ENCODE data around the gene TBC1D8. TPM values are rescaled to one million over a fixed set of nuclear protein-coding genes. Genes with fewer than 3 reads are reported as not detected.

Gene TBC1D8
- total and polyA plus RNA-seq, 2 of the 8 experiments (the other 6 are each of a cell fraction or from before 2014, with no cell fraction given) = 20.8 to 21.8 TPM

GRCh38 chr2:101026253-101026701 is 124.9 kb downstream of the TBC1D8 start:
- no peaks in the 10 kb centered on the region for H3K23me2 ChIP-seq (ENCODE audit: low read depth, low read length)
- POLR2A ChIA-PET (ENCODE audit: partially characterized antibody) = interaction anchor here (2.6 to 4.1 kb wide), 2 partner anchors 19 to 23 kb away, joined by 14 to 29 read pairs; partner anchors contain the start of gene RPL31
- TF ChIP-seq SIN3A (conservative IDR thresholded peaks at IDR 0.05 in 1 of 2, IDR thresholded peaks at IDR 0.05 in 1 of 2; ENCODE audit: low read depth in 1 of 2, low read length in 2 of 2) = no peak
- TF ChIP-seq JUN (IDR thresholded peaks at IDR 0.05; ENCODE audit: low read depth, low read length) = no peak
- TF ChIP-seq TAF7 (optimal IDR thresholded peaks at IDR 0.05; ENCODE audit: borderline replicate concordance, low read depth, low read length) = no peak
- no peak for TF ChIP-seq BCL11A (IDR thresholded peaks at IDR 0.05; ENCODE audit: low read depth in 2 of 2, low read length in 2 of 2)

More at GRCh38 chr2:101026253-101026701, 124.9 kb downstream of the TBC1D8 start:
- Histone ChIP-seq H2BK15ac (ENCODE audit: low read length) (no peak overlapping the region), H4K8ac (ENCODE audit: extremely low read depth, insufficient read depth, low read length) (no peak overlapping the region), H3K79me1 (ENCODE audit: low read depth, low read length) (no peaks in the 10 kb centered on the region), H2BK12ac (ENCODE audit: low read depth, low read length) (peak overlapping the region; percentile 11; the same call in 1 of the 2 replicates), H4K91ac (replicated peaks; ENCODE audit: insufficient read length, low read length) (no peak overlapping the region), H4K20me1 (replicated peaks in 1 of 2; ENCODE audit: control insufficient read depth in 1 of 2, insufficient read depth in 2 of 2, low read length in 2 of 2) (peaks cover 0 to 4% of the 10 kb centered on the region in 2 experiments), H3K4ac (replicated peaks; ENCODE audit: insufficient read length, low read depth, low read length) (no peak overlapping the region), H4K5ac (ENCODE audit: insufficient read length, low read depth, low read length) (no peak overlapping the region), H3K27me3 (replicated peaks in 1 of 4; ENCODE audit: control insufficient read depth in 3 of 4, extremely low read depth in 1 of 4, insufficient read depth in 3 of 4, low read length in 3 of 4) (no peaks in the 10 kb centered on the region), H3K23ac (ENCODE audit: insufficient read length) (no peak overlapping the region), H3K9me3 (ENCODE audit: insufficient read depth in 2 of 2, low read depth in 1 of 2, low read length in 1 of 2) (no peaks in the 10 kb centered on the region), H3K9ac (replicated peaks in 1 of 4; ENCODE audit: extremely low read depth in 1 of 4, low read depth in 3 of 4, low read length in 3 of 4) (no peak overlapping the region; a peak in 1 of 7 replicates), H2AFZ (ENCODE audit: low read length) (no peak overlapping the region), H3K27ac (ENCODE audit: low read depth, low read length) (peak overlapping the region; percentile 30; the same call in 1 of the 2 replicates), H3K56ac (replicated peaks; ENCODE audit: insufficient read length, low read depth, low read length) (no peak overlapping the region), H3K14ac (ENCODE audit: insufficient read length) (no peak overlapping the region), H3K79me2 (ENCODE audit: control insufficient read depth in 1 of 2, insufficient read depth in 2 of 2, low read length in 2 of 2) (no peaks in the 10 kb centered on the region), H3K18ac (ENCODE audit: extremely low read depth, low read length) (0 out of 2 replicates have a peak overlapping the region, but pooled peaks have one; percentile 51), H2BK120ac (replicated peaks; ENCODE audit: low read depth, low read length) (no peak overlapping the region), H3K4me2 (ENCODE audit: insufficient read depth in 1 of 2, low read depth in 2 of 2, low read length in 2 of 2) (peak overlapping the region; percentile 28 to 31; a peak in 3 of 4 replicates), H3K36me3 (ENCODE audit: control insufficient read depth in 2 of 4, insufficient read depth in 4 of 4, low read length in 3 of 4) (peaks cover 0 to 25% (median 5%) of the 10 kb centered on the region in 4 experiments; a peak in 6 of 8 replicates), H2AK5ac (ENCODE audit: low read depth, low read length) (no peak overlapping the region), H2BK5ac (ENCODE audit: low read depth, low read length) (no peak overlapping the region), H3K4me3 (ENCODE audit: extremely low read depth in 1 of 4, insufficient read depth in 2 of 4, low read depth in 3 of 4, low read length in 4 of 4) (no peak overlapping the region; a peak in 1 of 8 replicates), H3K4me1 (replicated peaks in 1 of 4; ENCODE audit: control insufficient read depth in 3 of 4, insufficient read depth in 4 of 4, low read length in 3 of 4) (peaks cover 2 to 9% (median 5%) of the 10 kb centered on the region in 4 experiments; a peak in 5 of 7 replicates), H2BK20ac (ENCODE audit: low read length) (no peak overlapping the region)
- FAIRE-seq = no peak
- CTCF ChIA-PET (ENCODE audit: partially characterized antibody) = interaction anchor here (0.8 to 3.9 kb wide), 12 partner anchors 10 to 418 kb away, joined by 3 to 37 read pairs (median 4); partner anchors contain the start of gene TBC1D8
- 60% methylated on average over 9 of the region's 9 CpGs; no CpG with 5 or more reads in 1 of the 2 experiments for WGBS, 2 experiments (ENCODE audit: extremely low coverage in 1 of 2, insufficient coverage in 1 of 2, insufficient read length in 1 of 2, insufficient replicate concordance in 2 of 2, low coverage in 1 of 2, low lambda C conversion rate in 2 of 2, missing lambda C conversion rate in 1 of 2)
- no peak for DNase-seq (ENCODE audit: low read depth in 1 of 2, low spot score in 2 of 2)
